GM19438 (cell line): ENCODE data around the gene GNA15.

Experiments used
- ATAC-seq: cut with Tn5 transposase; IDR thresholded peaks from one replicate; pipeline ENCODE4 v1.9.1; 2021; ENCODE audit warnings: low read depth; ENCODE audit not compliant: unreplicated experiment

Gene GNA15

GRCh38 chr19:3120611-3121276 is 15.1 kb upstream of the GNA15 start:
- ATAC-seq = no peak

- ATAC-seq = no peak
Measured at GRCh38 chr19:3121396-3121795, 14.4 kb upstream of the GNA15 start.

- ATAC-seq = no peak
Measured at GRCh38 chr19:3121821-3122511, 13.9 kb upstream of the GNA15 start.

- no peak for ATAC-seq
Measured at GRCh38 chr19:3122512-3122870, 13.3 kb upstream of the GNA15 start.

- no peak for ATAC-seq
Measured at GRCh38 chr19:3123088-3123721, 12.6 kb upstream of the GNA15 start.

GRCh38 chr19:3123956-3124355 is 11.9 kb upstream of the GNA15 start:
- ATAC-seq = no peak

- ATAC-seq = no peak
Measured at GRCh38 chr19:3124630-3125029, 11.2 kb upstream of the GNA15 start.

- no peak for ATAC-seq
Measured at GRCh38 chr19:3125900-3126524, 9.8 kb upstream of the GNA15 start.

GRCh38 chr19:3129112-3129511 is 6.7 kb upstream of the GNA15 start:
- no peak for ATAC-seq

- ATAC-seq = no peak
Measured at GRCh38 chr19:3131168-3131567, 4.7 kb upstream of the GNA15 start.

GRCh38 chr19:3132971-3133792 is 2.7 kb upstream of the GNA15 start:
- no peak for ATAC-seq

GRCh38 chr19:3133793-3134116 is 2.1 kb upstream of the GNA15 start:
- ATAC-seq = no peak

- ATAC-seq = no peak
Measured at GRCh38 chr19:3136684-3137055, 837 bp downstream of the GNA15 start.

- no peak for ATAC-seq
Measured at GRCh38 chr19:3137119-3137518, 1.3 kb downstream of the GNA15 start.

- no peak for ATAC-seq
Measured at GRCh38 chr19:3138268-3138667, 2.4 kb downstream of the GNA15 start.

- ATAC-seq = no peak
Measured at GRCh38 chr19:3140667-3141038, 4.8 kb downstream of the GNA15 start.

- ATAC-seq = no peak
Measured at GRCh38 chr19:3142292-3142670, 6.4 kb downstream of the GNA15 start.

- ATAC-seq = no peak
Measured at GRCh38 chr19:3142781-3143337, 7.0 kb downstream of the GNA15 start.

GRCh38 chr19:3145909-3146676 is 10.3 kb downstream of the GNA15 start:
- ATAC-seq = no peak

GRCh38 chr19:3146677-3147100 is 10.9 kb downstream of the GNA15 start:
- no peak for ATAC-seq
